K562 (cell line): ENCODE results near the gene SUDS3. TPM values are rescaled to one million over a fixed set of nuclear protein-coding genes. Genes with fewer than 3 reads are reported as not detected.

Experiments
- ATAC-seq: fragments of 200-7000 bp; cut with Tn5 transposase; 3 replicates; pipeline ENCODE4 v1.9.1; 2020; ENCODE audit warnings: moderate library complexity
- BruUV-seq: library from RNA; stranded (reverse); fragments of 400-500 nt; replicated peaks from 2 replicates; lab custom pipeline; 2021; lab: Mats Ljungman, UMichigan
- CTCF ChIA-PET: fragments of 300-600 bp; formaldehyde crosslinking; extraction: SDS; loops from one replicate; lab custom pipeline; 2021; ENCODE audit warnings: low intra/inter-chr PET ratio; lab: Yijun Ruan, JAX
- POLR2A ChIA-PET: fragments of 300-600, 350-650 bp; sonication (Branson Sonifier 250); formaldehyde crosslinking; extraction: SDS; loops from one replicate; lab custom pipeline; 2021; ENCODE audit warnings: antibody characterized with exemption, inconsistent platforms; lab: Yijun Ruan, JAX
- DNase-seq, 4 experiments: peaks; one replicate each; pipeline versions ENCODE4 v3.0.0 to v3.0.0-alpha.2; 2011 to 2018; ENCODE audit warnings: low spot score in 3 of 4, mixed read lengths in 3 of 4; ENCODE audit errors: extremely low read depth in 1 of 4
- FAIRE-seq: peaks from 2 replicates; lab custom pipeline; 2011; peaks lifted over from hg19 to GRCh38; lab: Jason Lieb, UNC
- H2AFZ ChIP-seq: 2 replicates; pipeline ENCODE4 v1.6.0; 2011; ENCODE audit warnings: low read depth, low read length, control low read depth, inconsistent platforms
- H3K27ac ChIP-seq: fragments of 200-600 bp; 3 replicates; pipeline ENCODE4 v1.8.0; 2011; ENCODE audit warnings: low read depth, mild to moderate bottlenecking, control low read depth, inconsistent platforms, low read length, moderate library complexity, mixed read lengths; ENCODE audit errors: extremely low read depth
- H3K27me3 ChIP-seq, 2 experiments: fragments of 300-600 bp in 1 of 2; 2 replicates in 1 of 2; 3 replicates in 1 of 2; pipeline versions ENCODE4 v1.6.0 to v1.8.0; 2011; ENCODE audit warnings: inconsistent platforms in 2 of 2, low read length in 2 of 2, mild to moderate bottlenecking in 1 of 2, mixed read lengths in 1 of 2, moderate library complexity in 1 of 2; ENCODE audit not compliant: control insufficient read depth in 2 of 2, insufficient read depth in 2 of 2
- H3K36me3 ChIP-seq: fragments of 300-600 bp; 3 replicates; pipeline ENCODE4 v1.8.0; 2011; ENCODE audit warnings: mild to moderate bottlenecking, low read length, inconsistent platforms; ENCODE audit not compliant: control insufficient read depth, insufficient read depth
- H3K4me1 ChIP-seq, 2 experiments: fragments of 200-600 bp in 1 of 2; replicated peaks in 1 of 2; 2 replicates in 1 of 2; 3 replicates in 1 of 2; pipeline versions ENCODE4 v1.5.1 to v1.8.0; 2011; ENCODE audit warnings: inconsistent platforms in 2 of 2, low read length in 2 of 2, mild to moderate bottlenecking in 1 of 2, mixed read lengths in 1 of 2, moderate library complexity in 1 of 2; ENCODE audit not compliant: control insufficient read depth in 2 of 2, insufficient read depth in 2 of 2
- H3K4me2 ChIP-seq: 2 replicates; pipeline ENCODE4 v1.6.1; 2011; ENCODE audit warnings: low read length, control low read depth, inconsistent platforms, mixed read lengths; ENCODE audit not compliant: insufficient read depth
- H3K4me3 ChIP-seq: fragments of 200-600 bp; sonication (generic), shearing (Covaris generic); 2 replicates; pipeline ENCODE4 v1.5.1; 2016; ENCODE audit warnings: control low read depth, inconsistent platforms
- H3K79me2 ChIP-seq: fragments of 200-600 bp; 3 replicates; pipeline ENCODE4 v1.8.0; 2011; ENCODE audit warnings: low read length, inconsistent platforms; ENCODE audit not compliant: control insufficient read depth, insufficient read depth
- H3K9ac ChIP-seq, 2 experiments: 2 replicates each; pipeline versions ENCODE4 v1.6.0 to v1.6.1; 2011; ENCODE audit warnings: low read depth in 2 of 2, low read length in 2 of 2, control low read depth in 1 of 2, inconsistent platforms in 1 of 2, mild to moderate bottlenecking in 1 of 2, mixed read lengths in 1 of 2; ENCODE audit not compliant: insufficient read depth in 1 of 2
- H3K9me1 ChIP-seq: one replicate; pipeline ENCODE4 v1.6.0; 2011; ENCODE audit warnings: inconsistent platforms, mild to moderate bottlenecking, low read length, moderate library complexity; ENCODE audit not compliant: control insufficient read depth, insufficient read depth
- H3K9me3 ChIP-seq: replicated peaks from 2 replicates; pipeline ENCODE4 v1.5.1; 2011; ENCODE audit warnings: low read depth, low read length, inconsistent platforms; ENCODE audit not compliant: control insufficient read depth, insufficient read depth
- H4K20me1 ChIP-seq: replicated peaks from 2 replicates; pipeline ENCODE4 v1.6.1; 2011; ENCODE audit warnings: low read length, inconsistent platforms, mixed read lengths; ENCODE audit not compliant: control insufficient read depth, insufficient read depth
- ADNP ChIP-seq: fragments of 200-800 bp; sonication (Bioruptor generic); IDR thresholded peaks from 2 replicates; pipeline ENCODE4 v1.6.1; 2016; ENCODE audit warnings: missing genetic modification characterization, missing compliant biosample characterization
- ATF4 ChIP-seq: fragments of 450-650 bp; formaldehyde crosslinking; IDR thresholded peaks from 2 replicates; pipeline ENCODE4 v1.4.0; 2022; ENCODE audit warnings: mild to moderate bottlenecking, moderate library complexity
- BCOR ChIP-seq: fragments of 450-650 bp; IDR thresholded peaks from 2 replicates; pipeline ENCODE4 v1.6.1; 2016
- KDM1A ChIP-seq, 2 experiments: fragments of 450-650 bp; IDR thresholded peaks; 2 replicates each; pipeline ENCODE4 v1.6.1; 2016; ENCODE audit warnings: mild to moderate bottlenecking in 2 of 2
- NFRKB ChIP-seq: fragments of 450-650 bp; IDR thresholded peaks from 2 replicates; pipeline ENCODE4 v1.6.1; 2016; ENCODE audit warnings: low read depth
- NR1H2 ChIP-seq: sonication (generic); formaldehyde crosslinking; IDR thresholded peaks from 2 replicates; pipeline ENCODE4 v1.4.0; 2020; ENCODE audit warnings: mild to moderate bottlenecking, missing genetic modification reagents
- TRIM24 ChIP-seq, 2 experiments: fragments of 450-650 bp; IDR thresholded peaks; 2 replicates each; pipeline ENCODE4 v1.6.1; 2016
- TSHZ1 ChIP-seq: fragments of 250-450 bp; sonication (Bioruptor Pico); IDR thresholded peaks from 2 replicates; pipeline ENCODE4 v1.4.0; 2020; ENCODE audit warnings: mild to moderate bottlenecking, moderate library complexity
- WGBS: fragments of 100-300 bp; shearing (Covaris generic); methylation state at CpG from one replicate; pipeline ENCODE4 v1.1.6; 2016; ENCODE audit warnings: low coverage, mixed read lengths; ENCODE audit not compliant: insufficient coverage; ENCODE audit errors: missing lambda C conversion rate; 5-methylcytosine and 5-hydroxymethylcytosine counted together
- in situ Hi-C: fragments of 300-500 bp; cut with MboI; formaldehyde crosslinking; loops from 4 replicates; pipeline ENCODE4 v1.15.0; 2018; ENCODE audit warnings: inconsistent platforms, mixed read lengths
- intact Hi-C: fragments of 100-400 bp; cut with micrococcal nuclease; formaldehyde crosslinking; loops from 2 replicates; pipeline ENCODE4 v1.14.2; 2022
- polyA plus RNA-seq, 8 experiments: library from polyadenylated mRNA; depleted of rRNA in 4 of 8; stranded (reverse) in 5 of 8; unstranded in 3 of 8; fragments of >200 nt; fragmentation: Nextera tagmentation in 2 of 8; fragmentation: Illumina TruSeq in 1 of 8; extraction: Ambion mirVana in 2 of 8; extraction: Trizol in 1 of 8; gene quantifications; 2 replicates each; pipeline versions ENCODE4 v1.2.1 to v1.2.3, GENCODE V29; 2011 to 2014; ENCODE audit warnings: inconsistent platforms in 1 of 8, missing spikeins in 1 of 8
- total RNA-seq, 7 experiments: library from RNA; depleted of rRNA in 6 of 7; stranded (reverse); fragments of >200 nt in 6 of 7; fragmentation: Illumina TruSeq in 2 of 7; extraction: Trizol in 2 of 7; gene quantifications; 2 replicates each; pipeline versions ENCODE4 v1.2.1 to v1.2.3, GENCODE V29; 2011 to 2021; ENCODE audit warnings: low replicate concordance in 1 of 7
- TF ChIP-seq, protein P1 (sequence below): sonication (generic); formaldehyde crosslinking; IDR thresholded peaks from 2 replicates; pipeline ENCODE4 v1.8.1; 2022; ENCODE audit warnings: missing genetic modification reagents
- TF ChIP-seq, protein P2 (sequence below): fragments of 200-800 bp; sonication (Bioruptor generic); IDR thresholded peaks from 2 replicates; pipeline ENCODE4 v1.6.1; 2017; ENCODE audit warnings: missing genetic modification characterization, missing compliant biosample characterization
- TF ChIP-seq, protein P3 (sequence below): sonication (generic); formaldehyde crosslinking; IDR thresholded peaks from 2 replicates; pipeline ENCODE4 v1.8.0; 2022; ENCODE audit warnings: mild to moderate bottlenecking, missing genetic modification reagents

SUDS3 gene
- total and polyA plus RNA-seq, 9 of the 15 experiments (the other 6 are each of a cell fraction or from before 2014, with no cell fraction given), result 6.6 to 30.5 (median 23.3) TPM

DNA sequence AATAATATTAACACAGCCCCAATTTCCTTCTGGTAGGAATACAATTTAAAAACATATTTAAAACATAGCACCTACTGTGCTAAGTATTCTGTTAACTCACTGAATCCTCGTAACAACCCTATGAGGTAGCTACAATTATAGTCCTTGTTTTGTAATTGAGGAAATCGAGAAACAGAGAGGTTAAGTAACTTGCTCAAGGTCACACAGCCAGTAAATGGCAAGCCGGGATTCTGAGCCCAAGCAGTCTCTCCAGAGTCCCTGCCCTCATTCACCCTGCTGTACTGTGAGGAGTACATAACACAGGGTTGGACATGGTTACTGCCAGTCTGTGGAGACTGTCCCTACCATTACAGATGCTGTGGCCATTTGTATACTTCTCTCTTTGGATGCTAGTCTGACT lies 44.3 kb downstream of the SUDS3 start:
- FAIRE-seq (no peak), ATAC-seq (no peak), DNase-seq (no peak)
- no peaks in the 10 kb centered on the region for H3K27me3 ChIP-seq
- H3K9ac ChIP-seq, result no peak overlapping the region
- no peaks in the 10 kb centered on the region; the same call in 1 of the 2 replicates for H4K20me1 ChIP-seq
- H3K9me1 ChIP-seq, result no peaks in the 10 kb centered on the region
- 14% methylated on average over 3 of the region's 3 CpGs for WGBS
- H2AFZ ChIP-seq, result no peak overlapping the region
- H3K4me2 ChIP-seq, result no peak overlapping the region
- H3K36me3 ChIP-seq, result peaks cover 9% of the 10 kb centered on the region; the same call in 1 of the 3 replicates
- intact Hi-C loops, result no loop called here
- peaks cover 0 to 5% of the 10 kb centered on the region in 2 experiments; a peak in 2 of 5 replicates for H3K4me1 ChIP-seq
- H3K9me3 ChIP-seq, result no peaks in the 10 kb centered on the region
- in situ Hi-C loops, result no loop called here
- CTCF ChIA-PET, result no interaction called here
- POLR2A ChIA-PET, result no interaction called here
- BruUV-seq, result no TSS peak
- H3K79me2 ChIP-seq, result no peaks in the 10 kb centered on the region
- no peak overlapping the region for H3K4me3 ChIP-seq
- no peak overlapping the region for H3K27ac ChIP-seq
- TF ChIP-seq NFRKB (no peak), ADNP (tag) (0 out of 2 replicates have a peak, but pooled peaks have one; percentile 40), KDM1A (IDR thresholded peaks at IDR 0.05) (0 out of 4 replicates have a peak, but pooled peaks have one; percentile 10 to 21), NR1H2 (no peak), ATF4 (CRISPR knock-in tag) (no peak), TSHZ1 (CRISPR knock-in tag) (no peak), BCOR (peak; percentile 80), TRIM24 (IDR thresholded peaks at IDR 0.05) (no peak)
- TF ChIP-seq, protein P1, sequence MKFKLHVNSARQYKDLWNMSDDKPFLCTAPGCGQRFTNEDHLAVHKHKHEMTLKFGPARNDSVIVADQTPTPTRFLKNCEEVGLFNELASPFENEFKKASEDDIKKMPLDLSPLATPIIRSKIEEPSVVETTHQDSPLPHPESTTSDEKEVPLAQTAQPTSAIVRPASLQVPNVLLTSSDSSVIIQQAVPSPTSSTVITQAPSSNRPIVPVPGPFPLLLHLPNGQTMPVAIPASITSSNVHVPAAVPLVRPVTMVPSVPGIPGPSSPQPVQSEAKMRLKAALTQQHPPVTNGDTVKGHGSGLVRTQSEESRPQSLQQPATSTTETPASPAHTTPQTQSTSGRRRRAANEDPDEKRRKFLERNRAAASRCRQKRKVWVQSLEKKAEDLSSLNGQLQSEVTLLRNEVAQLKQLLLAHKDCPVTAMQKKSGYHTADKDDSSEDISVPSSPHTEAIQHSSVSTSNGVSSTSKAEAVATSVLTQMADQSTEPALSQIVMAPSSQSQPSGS (CRISPR knock-in tag), result no peak
- TF ChIP-seq, protein P2, sequence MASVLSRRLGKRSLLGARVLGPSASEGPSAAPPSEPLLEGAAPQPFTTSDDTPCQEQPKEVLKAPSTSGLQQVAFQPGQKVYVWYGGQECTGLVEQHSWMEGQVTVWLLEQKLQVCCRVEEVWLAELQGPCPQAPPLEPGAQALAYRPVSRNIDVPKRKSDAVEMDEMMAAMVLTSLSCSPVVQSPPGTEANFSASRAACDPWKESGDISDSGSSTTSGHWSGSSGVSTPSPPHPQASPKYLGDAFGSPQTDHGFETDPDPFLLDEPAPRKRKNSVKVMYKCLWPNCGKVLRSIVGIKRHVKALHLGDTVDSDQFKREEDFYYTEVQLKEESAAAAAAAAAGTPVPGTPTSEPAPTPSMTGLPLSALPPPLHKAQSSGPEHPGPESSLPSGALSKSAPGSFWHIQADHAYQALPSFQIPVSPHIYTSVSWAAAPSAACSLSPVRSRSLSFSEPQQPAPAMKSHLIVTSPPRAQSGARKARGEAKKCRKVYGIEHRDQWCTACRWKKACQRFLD (CRISPR knock-in tag), result no peak
- TF ChIP-seq, protein P3, sequence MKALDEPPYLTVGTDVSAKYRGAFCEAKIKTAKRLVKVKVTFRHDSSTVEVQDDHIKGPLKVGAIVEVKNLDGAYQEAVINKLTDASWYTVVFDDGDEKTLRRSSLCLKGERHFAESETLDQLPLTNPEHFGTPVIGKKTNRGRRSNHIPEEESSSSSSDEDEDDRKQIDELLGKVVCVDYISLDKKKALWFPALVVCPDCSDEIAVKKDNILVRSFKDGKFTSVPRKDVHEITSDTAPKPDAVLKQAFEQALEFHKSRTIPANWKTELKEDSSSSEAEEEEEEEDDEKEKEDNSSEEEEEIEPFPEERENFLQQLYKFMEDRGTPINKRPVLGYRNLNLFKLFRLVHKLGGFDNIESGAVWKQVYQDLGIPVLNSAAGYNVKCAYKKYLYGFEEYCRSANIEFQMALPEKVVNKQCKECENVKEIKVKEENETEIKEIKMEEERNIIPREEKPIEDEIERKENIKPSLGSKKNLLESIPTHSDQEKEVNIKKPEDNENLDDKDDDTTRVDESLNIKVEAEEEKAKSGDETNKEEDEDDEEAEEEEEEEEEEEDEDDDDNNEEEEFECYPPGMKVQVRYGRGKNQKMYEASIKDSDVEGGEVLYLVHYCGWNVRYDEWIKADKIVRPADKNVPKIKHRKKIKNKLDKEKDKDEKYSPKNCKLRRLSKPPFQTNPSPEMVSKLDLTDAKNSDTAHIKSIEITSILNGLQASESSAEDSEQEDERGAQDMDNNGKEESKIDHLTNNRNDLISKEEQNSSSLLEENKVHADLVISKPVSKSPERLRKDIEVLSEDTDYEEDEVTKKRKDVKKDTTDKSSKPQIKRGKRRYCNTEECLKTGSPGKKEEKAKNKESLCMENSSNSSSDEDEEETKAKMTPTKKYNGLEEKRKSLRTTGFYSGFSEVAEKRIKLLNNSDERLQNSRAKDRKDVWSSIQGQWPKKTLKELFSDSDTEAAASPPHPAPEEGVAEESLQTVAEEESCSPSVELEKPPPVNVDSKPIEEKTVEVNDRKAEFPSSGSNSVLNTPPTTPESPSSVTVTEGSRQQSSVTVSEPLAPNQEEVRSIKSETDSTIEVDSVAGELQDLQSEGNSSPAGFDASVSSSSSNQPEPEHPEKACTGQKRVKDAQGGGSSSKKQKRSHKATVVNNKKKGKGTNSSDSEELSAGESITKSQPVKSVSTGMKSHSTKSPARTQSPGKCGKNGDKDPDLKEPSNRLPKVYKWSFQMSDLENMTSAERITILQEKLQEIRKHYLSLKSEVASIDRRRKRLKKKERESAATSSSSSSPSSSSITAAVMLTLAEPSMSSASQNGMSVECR (CRISPR knock-in tag), result no peak
